HepG2 (cell line): ENCODE results near the gene MTFR1L. TPM values are rescaled to one million over a fixed set of nuclear protein-coding genes. Genes with fewer than 3 reads are reported as not detected.

Source experiments
- MAF1 ChIP-seq: sonication (generic); formaldehyde crosslinking; IDR thresholded peaks from 2 replicates; pipeline ENCODE4 v1.5.0; 2020; ENCODE audit warnings: missing genetic modification reagents, borderline replicate concordance
- NFKB2 ChIP-seq: sonication (generic); formaldehyde crosslinking; IDR thresholded peaks from 2 replicates; pipeline ENCODE4 v1.4.0; 2020; ENCODE audit warnings: missing genetic modification reagents, borderline replicate concordance
- NKX3-1 ChIP-seq: sonication (generic); formaldehyde crosslinking; IDR thresholded peaks from 2 replicates; pipeline ENCODE4 v1.5.0; 2020; ENCODE audit warnings: missing genetic modification reagents
- NR2F2 ChIP-seq: IDR thresholded peaks from 2 replicates; pipeline ENCODE4 v1.6.1; 2012; ENCODE audit warnings: low read depth, inconsistent platforms, borderline replicate concordance
- SMARCC2 ChIP-seq: fragments of 450-650 bp; IDR thresholded peaks from 2 replicates; pipeline ENCODE4 v1.6.1; 2017; ENCODE audit warnings: antibody characterized with exemption, mild to moderate bottlenecking
- ZFP82 ChIP-seq: sonication (generic); formaldehyde crosslinking; IDR thresholded peaks from 2 replicates; pipeline ENCODE4 v1.5.1; 2020; ENCODE audit warnings: mild to moderate bottlenecking, missing genetic modification reagents, borderline replicate concordance
- ZMYM2 ChIP-seq: sonication (generic); formaldehyde crosslinking; IDR thresholded peaks from 2 replicates; pipeline ENCODE4 v1.8.0; 2022; ENCODE audit warnings: mild to moderate bottlenecking, missing genetic modification reagents
- ZNF12 ChIP-seq: sonication (generic); formaldehyde crosslinking; IDR thresholded peaks from 2 replicates; pipeline ENCODE4 v1.5.0; 2020; ENCODE audit warnings: missing genetic modification reagents
- ZNF260 ChIP-seq: sonication (generic); formaldehyde crosslinking; IDR thresholded peaks from 2 replicates; pipeline ENCODE4 v1.4.0; 2020; ENCODE audit warnings: missing genetic modification reagents, low read depth, mild to moderate bottlenecking, borderline replicate concordance
- ZNF552 ChIP-seq: sonication (generic); formaldehyde crosslinking; IDR thresholded peaks from 2 replicates; pipeline ENCODE4 v1.9.0; 2022; ENCODE audit warnings: missing genetic modification reagents, mild to moderate bottlenecking, borderline replicate concordance
- ZNF607 ChIP-seq: sonication (generic); formaldehyde crosslinking; IDR thresholded peaks from 2 replicates; pipeline ENCODE4 v1.5.1; 2020; ENCODE audit warnings: missing genetic modification reagents, mild to moderate bottlenecking, borderline replicate concordance
- ZNF775 ChIP-seq: sonication (generic); formaldehyde crosslinking; IDR thresholded peaks from 2 replicates; pipeline ENCODE4 v1.4.0; 2020; ENCODE audit warnings: missing genetic modification reagents, mild to moderate bottlenecking, moderate library complexity, borderline replicate concordance
- ZNF776 ChIP-seq: sonication (generic); formaldehyde crosslinking; IDR thresholded peaks from 2 replicates; pipeline ENCODE4 v1.4.0; 2020; ENCODE audit warnings: mild to moderate bottlenecking, missing genetic modification reagents
- polyA plus RNA-seq, 8 experiments: library from polyadenylated mRNA; depleted of rRNA in 3 of 8; stranded (reverse) in 7 of 8; unstranded in 1 of 8; fragments of >200 nt; fragmentation: Illumina TruSeq in 4 of 8; extraction: Trizol in 4 of 8; gene quantifications; 2 replicates each; pipeline versions ENCODE4 v1.2.1 to v1.2.3, GENCODE V29; 2011 to 2016; ENCODE audit warnings: low read depth in 4 of 8, missing spikeins in 1 of 8, mixed read lengths in 1 of 8; ENCODE audit not compliant: insufficient read depth in 1 of 8
- total RNA-seq, 5 experiments: library from RNA; depleted of rRNA; stranded (reverse); fragments of >200 nt; fragmentation: Illumina TruSeq; extraction: Trizol; gene quantifications; 2 replicates each; pipeline ENCODE4 v1.2.3, GENCODE V29; 2016; ENCODE audit warnings: low read depth in 1 of 5
- TF ChIP-seq, protein P1 (sequence below): sonication (generic); formaldehyde crosslinking; IDR thresholded peaks from 2 replicates; pipeline ENCODE4 v1.5.0; 2020; ENCODE audit warnings: missing genetic modification reagents, mild to moderate bottlenecking, borderline replicate concordance
- TF ChIP-seq, protein P2 (sequence below), 2 experiments: sonication (generic) in 1 of 2; formaldehyde crosslinking in 1 of 2; IDR thresholded peaks; 2 replicates each; pipeline versions ENCODE4 v1.4.0 to v1.6.1; 2018 to 2020; ENCODE audit warnings: missing genetic modification reagents in 2 of 2, borderline replicate concordance in 1 of 2, low read depth in 1 of 2, mild to moderate bottlenecking in 1 of 2, missing biosample characterization in 1 of 2
- TF ChIP-seq, protein P3 (sequence below): sonication (generic); formaldehyde crosslinking; IDR thresholded peaks from 2 replicates; pipeline ENCODE4 v1.5.1; 2020; ENCODE audit warnings: missing genetic modification reagents, mild to moderate bottlenecking, borderline replicate concordance
- TF ChIP-seq, protein P4 (sequence below): sonication (generic); formaldehyde crosslinking; conservative IDR thresholded peaks from 2 replicates; pipeline ENCODE4 v1.4.0; 2020; ENCODE audit warnings: missing genetic modification reagents
- TF ChIP-seq, protein P5 (sequence below): sonication (generic); formaldehyde crosslinking; conservative IDR thresholded peaks from 2 replicates; pipeline ENCODE4 v1.8.0; 2022; ENCODE audit warnings: missing genetic modification reagents

The MTFR1L gene
- total and polyA plus RNA-seq, 2 of the 13 experiments (the other 11 are each of a cell fraction or from before 2014, with no cell fraction given), result 38.0 to 55.7 TPM

DNA sequence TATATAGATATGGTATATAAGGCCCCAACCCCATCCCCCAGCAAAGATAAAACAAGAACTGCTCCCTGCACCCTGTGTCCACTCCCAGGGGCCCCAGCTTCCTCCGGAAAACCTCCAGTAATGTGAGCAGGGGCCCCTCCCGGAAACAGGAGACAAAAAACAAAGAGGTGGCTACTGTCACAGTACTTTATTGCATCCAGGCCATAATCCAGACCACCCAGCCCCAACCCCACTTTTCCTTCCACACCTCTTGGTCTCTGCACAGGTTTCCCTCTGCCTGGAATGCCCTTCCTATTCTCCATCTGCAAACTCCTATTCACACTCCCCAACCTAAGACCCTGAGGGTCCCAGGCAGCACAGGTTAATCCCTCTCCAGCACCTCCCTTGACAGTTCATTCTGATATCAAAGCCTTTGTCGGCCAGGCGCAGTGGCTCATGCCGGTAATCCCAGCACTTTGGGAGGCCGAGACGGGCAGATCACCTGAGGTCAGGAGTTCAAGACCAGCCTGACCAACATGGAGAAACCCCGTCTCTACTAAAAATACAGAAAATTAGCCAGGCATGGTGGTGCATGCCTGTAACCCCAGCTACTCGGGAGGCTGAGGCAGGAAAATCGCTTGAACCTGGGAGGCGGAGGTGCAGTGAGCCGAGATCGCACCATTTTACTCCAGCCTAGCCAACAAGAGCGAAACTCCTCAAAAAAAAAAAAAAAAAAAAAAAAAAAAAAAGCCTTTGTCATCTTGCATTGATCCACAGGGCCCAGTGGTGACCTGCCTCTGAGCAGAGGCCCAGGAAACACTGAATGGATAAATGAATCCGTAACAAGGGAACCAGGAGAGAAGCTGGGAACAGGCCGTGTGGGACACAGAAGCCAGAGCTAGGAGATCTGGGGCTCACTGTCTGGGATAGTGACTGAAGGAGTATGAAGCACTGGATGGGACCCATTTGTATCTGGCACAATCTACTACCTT, 41.8 kb downstream of the MTFR1L start (continued):
- TF ChIP-seq, protein P1, sequence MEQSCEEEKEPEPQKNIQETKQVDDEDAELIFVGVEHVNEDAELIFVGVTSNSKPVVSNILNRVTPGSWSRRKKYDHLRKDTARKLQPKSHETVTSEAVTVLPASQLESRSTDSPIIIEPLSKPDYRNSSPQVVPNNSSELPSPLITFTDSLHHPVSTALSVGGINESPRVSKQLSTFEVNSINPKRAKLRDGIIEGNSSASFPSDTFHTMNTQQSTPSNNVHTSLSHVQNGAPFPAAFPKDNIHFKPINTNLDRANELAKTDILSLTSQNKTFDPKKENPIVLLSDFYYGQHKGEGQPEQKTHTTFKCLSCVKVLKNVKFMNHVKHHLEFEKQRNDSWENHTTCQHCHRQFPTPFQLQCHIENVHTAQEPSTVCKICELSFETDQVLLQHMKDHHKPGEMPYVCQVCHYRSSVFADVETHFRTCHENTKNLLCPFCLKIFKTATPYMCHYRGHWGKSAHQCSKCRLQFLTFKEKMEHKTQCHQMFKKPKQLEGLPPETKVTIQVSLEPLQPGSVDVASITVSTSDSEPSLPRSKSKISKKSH (CRISPR knock-in tag), result no peak
- TF ChIP-seq, protein P2, sequence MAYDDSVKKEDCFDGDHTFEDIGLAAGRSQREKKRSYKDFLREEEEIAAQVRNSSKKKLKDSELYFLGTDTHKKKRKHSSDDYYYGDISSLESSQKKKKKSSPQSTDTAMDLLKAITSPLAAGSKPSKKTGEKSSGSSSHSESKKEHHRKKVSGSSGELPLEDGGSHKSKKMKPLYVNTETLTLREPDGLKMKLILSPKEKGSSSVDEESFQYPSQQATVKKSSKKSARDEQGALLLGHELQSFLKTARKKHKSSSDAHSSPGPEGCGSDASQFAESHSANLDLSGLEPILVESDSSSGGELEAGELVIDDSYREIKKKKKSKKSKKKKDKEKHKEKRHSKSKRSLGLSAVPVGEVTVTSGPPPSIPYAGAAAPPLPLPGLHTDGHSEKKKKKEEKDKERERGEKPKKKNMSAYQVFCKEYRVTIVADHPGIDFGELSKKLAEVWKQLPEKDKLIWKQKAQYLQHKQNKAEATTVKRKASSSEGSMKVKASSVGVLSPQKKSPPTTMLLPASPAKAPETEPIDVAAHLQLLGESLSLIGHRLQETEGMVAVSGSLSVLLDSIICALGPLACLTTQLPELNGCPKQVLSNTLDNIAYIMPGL (CRISPR knock-in tag; IDR thresholded peaks at IDR 0.05; ENCODE audit: borderline replicate concordance in 1 of 2, low read depth in 1 of 2), result 0 out of 4 replicates have a peak, but pooled peaks of 1 of the 2 experiments have one; percentile 32
- TF ChIP-seq ZNF607 (CRISPR knock-in tag), result no peak
- TF ChIP-seq NR2F2, result no peak
- no peak for TF ChIP-seq NFKB2 (CRISPR knock-in tag)
- TF ChIP-seq, protein P3, sequence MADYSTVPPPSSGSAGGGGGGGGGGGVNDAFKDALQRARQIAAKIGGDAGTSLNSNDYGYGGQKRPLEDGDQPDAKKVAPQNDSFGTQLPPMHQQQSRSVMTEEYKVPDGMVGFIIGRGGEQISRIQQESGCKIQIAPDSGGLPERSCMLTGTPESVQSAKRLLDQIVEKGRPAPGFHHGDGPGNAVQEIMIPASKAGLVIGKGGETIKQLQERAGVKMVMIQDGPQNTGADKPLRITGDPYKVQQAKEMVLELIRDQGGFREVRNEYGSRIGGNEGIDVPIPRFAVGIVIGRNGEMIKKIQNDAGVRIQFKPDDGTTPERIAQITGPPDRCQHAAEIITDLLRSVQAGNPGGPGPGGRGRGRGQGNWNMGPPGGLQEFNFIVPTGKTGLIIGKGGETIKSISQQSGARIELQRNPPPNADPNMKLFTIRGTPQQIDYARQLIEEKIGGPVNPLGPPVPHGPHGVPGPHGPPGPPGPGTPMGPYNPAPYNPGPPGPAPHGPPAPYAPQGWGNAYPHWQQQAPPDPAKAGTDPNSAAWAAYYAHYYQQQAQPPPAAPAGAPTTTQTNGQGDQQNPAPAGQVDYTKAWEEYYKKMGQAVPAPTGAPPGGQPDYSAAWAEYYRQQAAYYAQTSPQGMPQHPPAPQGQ, result no peak
- no peak for TF ChIP-seq ZNF776 (CRISPR knock-in tag)
- TF ChIP-seq ZNF12 (CRISPR knock-in tag), result no peak
- TF ChIP-seq ZFP82 (CRISPR knock-in tag), result no peak
- TF ChIP-seq NKX3-1 (CRISPR knock-in tag), result no peak
- no peak for TF ChIP-seq ZNF775
- TF ChIP-seq SMARCC2, result no peak
- TF ChIP-seq ZNF552 (CRISPR knock-in tag), result no peak
- TF ChIP-seq ZNF260 (CRISPR knock-in tag), result no peak
- TF ChIP-seq ZMYM2 (CRISPR knock-in tag), result peak; percentile 90
- TF ChIP-seq, protein P4, sequence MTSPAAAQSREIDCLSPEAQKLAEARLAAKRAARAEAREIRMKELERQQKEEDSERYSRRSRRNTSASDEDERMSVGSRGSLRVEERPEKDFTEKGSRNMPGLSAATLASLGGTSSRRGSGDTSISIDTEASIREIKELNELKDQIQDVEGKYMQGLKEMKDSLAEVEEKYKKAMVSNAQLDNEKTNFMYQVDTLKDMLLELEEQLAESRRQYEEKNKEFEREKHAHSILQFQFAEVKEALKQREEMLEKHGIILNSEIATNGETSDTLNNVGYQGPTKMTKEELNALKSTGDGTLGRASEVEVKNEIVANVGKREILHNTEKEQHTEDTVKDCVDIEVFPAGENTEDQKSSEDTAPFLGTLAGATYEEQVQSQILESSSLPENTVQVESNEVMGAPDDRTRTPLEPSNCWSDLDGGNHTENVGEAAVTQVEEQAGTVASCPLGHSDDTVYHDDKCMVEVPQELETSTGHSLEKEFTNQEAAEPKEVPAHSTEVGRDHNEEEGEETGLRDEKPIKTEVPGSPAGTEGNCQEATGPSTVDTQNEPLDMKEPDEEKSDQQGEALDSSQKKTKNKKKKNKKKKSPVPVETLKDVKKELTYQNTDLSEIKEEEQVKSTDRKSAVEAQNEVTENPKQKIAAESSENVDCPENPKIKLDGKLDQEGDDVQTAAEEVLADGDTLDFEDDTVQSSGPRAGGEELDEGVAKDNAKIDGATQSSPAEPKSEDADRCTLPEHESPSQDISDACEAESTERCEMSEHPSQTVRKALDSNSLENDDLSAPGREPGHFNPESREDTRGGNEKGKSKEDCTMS (CRISPR knock-in tag), result no peak
- TF ChIP-seq MAF1, result no peak
- TF ChIP-seq, protein P5, sequence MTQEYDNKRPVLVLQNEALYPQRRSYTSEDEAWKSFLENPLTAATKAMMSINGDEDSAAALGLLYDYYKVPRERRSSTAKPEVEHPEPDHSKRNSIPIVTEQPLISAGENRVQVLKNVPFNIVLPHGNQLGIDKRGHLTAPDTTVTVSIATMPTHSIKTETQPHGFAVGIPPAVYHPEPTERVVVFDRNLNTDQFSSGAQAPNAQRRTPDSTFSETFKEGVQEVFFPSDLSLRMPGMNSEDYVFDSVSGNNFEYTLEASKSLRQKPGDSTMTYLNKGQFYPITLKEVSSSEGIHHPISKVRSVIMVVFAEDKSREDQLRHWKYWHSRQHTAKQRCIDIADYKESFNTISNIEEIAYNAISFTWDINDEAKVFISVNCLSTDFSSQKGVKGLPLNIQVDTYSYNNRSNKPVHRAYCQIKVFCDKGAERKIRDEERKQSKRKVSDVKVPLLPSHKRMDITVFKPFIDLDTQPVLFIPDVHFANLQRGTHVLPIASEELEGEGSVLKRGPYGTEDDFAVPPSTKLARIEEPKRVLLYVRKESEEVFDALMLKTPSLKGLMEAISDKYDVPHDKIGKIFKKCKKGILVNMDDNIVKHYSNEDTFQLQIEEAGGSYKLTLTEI, result no peak
